Suprapubic skin (tissue), 4 donors: Measurements from ENCODE around the gene PRELP. TPM values are rescaled to one million over a fixed set of nuclear protein-coding genes. Genes with fewer than 3 reads are reported as not detected.
"Not testable (repeated sequence)": the region's sequence is repeated elsewhere in the genome, so short reads cannot be mapped to it uniquely, and the experiment has no call there.

ENCODE experiments used
- DNase-seq, 2 donors: peaks; one replicate each; pipeline ENCODE4 v3.0.0-alpha.2; 2019; ENCODE audit warnings: low spot score in 2 of 2
- H3K27ac ChIP-seq: fragments of 200-600 bp; sonication (generic); one replicate; pipeline ENCODE4 v1.5.1; 2019
- H3K27me3 ChIP-seq: fragments of 200-600 bp; sonication (generic); one replicate; pipeline ENCODE4 v1.5.1; 2019
- H3K36me3 ChIP-seq: fragments of 200-600 bp; sonication (generic); one replicate; pipeline ENCODE4 v1.5.1; 2019
- H3K4me1 ChIP-seq: fragments of 200-600 bp; sonication (generic); one replicate; pipeline ENCODE4 v1.5.1; 2019
- H3K4me3 ChIP-seq: fragments of 200-600 bp; sonication (generic); one replicate; pipeline ENCODE4 v1.5.1; 2019; ENCODE audit warnings: mild to moderate bottlenecking
- H3K9me3 ChIP-seq: fragments of 200-600 bp; sonication (generic); one replicate; pipeline ENCODE4 v1.5.1; 2019
- CTCF ChIP-seq, 2 donors: fragments of 200-600 bp in 1 of 2; fragments of 450-650 bp in 1 of 2; sonication (generic) in 1 of 2; IDR thresholded peaks; one replicate each; pipeline ENCODE4 v1.5.1; 2016 to 2019; ENCODE audit warnings: antibody characterized with exemption in 2 of 2, mild to moderate bottlenecking in 1 of 2, moderate library complexity in 1 of 2
- EP300 ChIP-seq: sonication (generic); formaldehyde crosslinking; IDR thresholded peaks from one replicate; pipeline ENCODE4 v1.6.1; 2017; ENCODE audit warnings: antibody characterized with exemption
- POLR2A ChIP-seq, 2 donors: fragments of 450-650 bp; IDR thresholded peaks; one replicate each; pipeline ENCODE4 v1.6.1; 2017; ENCODE audit warnings: antibody characterized with exemption in 2 of 2, mild to moderate bottlenecking in 2 of 2, moderate library complexity in 2 of 2
- POLR2AphosphoS5 ChIP-seq, 3 donors: sonication (generic); formaldehyde crosslinking; IDR thresholded peaks; one replicate each; pipeline ENCODE4 v1.6.1; 2017; ENCODE audit warnings: antibody characterized with exemption in 3 of 3
- WGBS: methylation state at CpG from one replicate; pipeline ENCODE4 v1.1.5; 2018; 5-methylcytosine and 5-hydroxymethylcytosine counted together
- total RNA-seq, 4 donors: library from RNA; depleted of rRNA; stranded (reverse); fragments of >200 nt; gene quantifications; one replicate each; pipeline ENCODE4 v1.1.0, GENCODE V29; 2016

The PRELP gene
- total RNA-seq, 4 donors from 2014 or later: 6.4 to 34.7 (median 18.0) TPM

- Histone ChIP-seq H3K27ac (peak overlapping the region; percentile 24), H3K4me3 (no peak overlapping the region), H3K4me1 (peaks cover 72% of the 10 kb centered on the region), H3K36me3 (no peaks in the 10 kb centered on the region), H3K9me3 (no peaks in the 10 kb centered on the region), H3K27me3 (no peaks in the 10 kb centered on the region)
- TF ChIP-seq POLR2AphosphoS5 (IDR thresholded peaks at IDR 0.05) (no peak), EP300 (no peak), CTCF (IDR thresholded peaks at IDR 0.05) (no peak), POLR2A (IDR thresholded peaks at IDR 0.05) (no peak)
- no peak for DNase-seq
- WGBS: no CpG with 5 or more reads among the region's 5 CpGs
Measured at GRCh38 chr1:203516906-203517305, 41.3 kb downstream of the PRELP start.

- no peak overlapping the region for H3K4me3 ChIP-seq
- peak overlapping the region; percentile 24 for H3K27ac ChIP-seq
- H3K9me3 ChIP-seq: no peaks in the 10 kb centered on the region
- peaks cover 67% of the 10 kb centered on the region for H3K4me1 ChIP-seq
- H3K36me3 ChIP-seq: no peaks in the 10 kb centered on the region
- no peak for DNase-seq
- 57% methylated on average over 11 of the region's 11 CpGs for WGBS
- H3K27me3 ChIP-seq: no peaks in the 10 kb centered on the region
- no peak for TF ChIP-seq CTCF (IDR thresholded peaks at IDR 0.05)
- no peak for TF ChIP-seq EP300
- no peak for TF ChIP-seq POLR2A (IDR thresholded peaks at IDR 0.05)
- TF ChIP-seq POLR2AphosphoS5 (IDR thresholded peaks at IDR 0.05): no peak
Measured at GRCh38 chr1:203517426-203518110, 42.0 kb downstream of the PRELP start.

- 93% methylated on average over 4 of the region's 4 CpGs for WGBS
- not testable (repeated sequence) for DNase-seq, H3K27me3 ChIP-seq, H3K36me3 ChIP-seq, H3K4me3 ChIP-seq, H3K9me3 ChIP-seq, H3K27ac ChIP-seq
- H3K4me1 ChIP-seq: peaks cover 61% of the 10 kb centered on the region
Measured at GRCh38 chr1:203518139-203518538, 42.5 kb downstream of the PRELP start.

- Histone ChIP-seq H3K4me1 (peaks cover 57% of the 10 kb centered on the region), H3K36me3 (no peaks in the 10 kb centered on the region), H3K9me3 (no peaks in the 10 kb centered on the region), H3K4me3 (no peak overlapping the region), H3K27me3 (no peaks in the 10 kb centered on the region), H3K27ac (no peak overlapping the region)
- 94% methylated on average over 6 of the region's 7 CpGs for WGBS
- TF ChIP-seq CTCF (IDR thresholded peaks at IDR 0.05): no peak
- TF ChIP-seq EP300: no peak
- no peak for TF ChIP-seq POLR2A (IDR thresholded peaks at IDR 0.05)
- no peak for TF ChIP-seq POLR2AphosphoS5 (IDR thresholded peaks at IDR 0.05)
- DNase-seq: no peak
Measured at GRCh38 chr1:203518541-203518940, 42.9 kb downstream of the PRELP start.

DNA sequence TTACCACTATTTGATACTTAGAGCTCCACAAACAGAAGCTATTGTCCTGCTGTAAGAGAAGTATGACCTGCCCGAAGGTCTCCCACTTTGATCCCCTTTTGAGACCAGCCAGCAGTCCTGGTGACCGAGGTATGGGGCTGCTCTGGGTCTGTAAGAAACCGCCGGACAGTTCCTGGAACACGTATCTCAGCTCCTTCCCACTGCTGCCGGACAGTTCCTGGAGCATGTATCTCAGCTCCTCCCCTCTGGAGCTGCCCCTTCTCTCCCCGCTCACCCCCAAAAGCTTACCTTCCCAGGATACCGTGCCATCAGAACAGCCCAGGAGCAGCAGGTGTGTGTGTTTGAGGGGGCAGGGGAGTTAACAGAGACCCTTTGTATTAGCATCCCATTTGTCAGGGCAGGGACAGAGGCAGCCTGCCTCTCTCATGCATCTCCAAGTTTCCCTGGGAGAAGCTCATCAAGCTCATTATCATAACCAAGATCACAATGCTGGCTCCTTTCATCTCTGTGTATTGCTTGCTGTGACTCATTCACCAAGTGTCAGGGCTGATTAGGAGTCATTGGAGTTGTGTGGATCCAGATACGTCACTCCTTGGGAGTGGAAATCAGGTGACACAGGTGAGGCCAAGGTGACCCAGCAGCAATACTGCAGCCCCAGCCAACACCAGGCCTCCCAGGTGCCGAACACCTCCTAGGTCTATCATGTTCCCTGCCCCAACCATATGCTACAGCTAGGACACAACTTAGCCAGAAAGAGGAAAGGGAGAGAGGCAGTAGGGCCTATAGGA lies 43.6 kb downstream of the PRELP start:
- H3K4me3 ChIP-seq: no peak overlapping the region
- no peak for DNase-seq
- TF ChIP-seq POLR2AphosphoS5 (IDR thresholded peaks at IDR 0.05) (no peak), POLR2A (IDR thresholded peaks at IDR 0.05) (no peak), CTCF (IDR thresholded peaks at IDR 0.05) (no peak)
- H3K4me1 ChIP-seq: peaks cover 50% of the 10 kb centered on the region
- H3K36me3 ChIP-seq: no peaks in the 10 kb centered on the region
- no peaks in the 10 kb centered on the region for H3K27me3 ChIP-seq
- H3K27ac ChIP-seq: no peak overlapping the region
- WGBS: 81% methylated on average over 10 of the region's 10 CpGs
- no peaks in the 10 kb centered on the region for H3K9me3 ChIP-seq
